Activated CD8-positive, alpha-beta memory T cell treated with anti-CD3 and anti-CD28 coated beads, Interleukin-2, amount 50 U/mL, for 4 hours (primary cell): ENCODE results near the gene BCAT1.
"Not testable (repeated sequence)": the region's sequence is repeated elsewhere in the genome, so short reads cannot be mapped to it uniquely, and the experiment has no call there.

ENCODE experiments used
- DNase-seq: peaks from one replicate; pipeline ENCODE4 v3.0.0-alpha.2; 2020

Gene BCAT1

DNA sequence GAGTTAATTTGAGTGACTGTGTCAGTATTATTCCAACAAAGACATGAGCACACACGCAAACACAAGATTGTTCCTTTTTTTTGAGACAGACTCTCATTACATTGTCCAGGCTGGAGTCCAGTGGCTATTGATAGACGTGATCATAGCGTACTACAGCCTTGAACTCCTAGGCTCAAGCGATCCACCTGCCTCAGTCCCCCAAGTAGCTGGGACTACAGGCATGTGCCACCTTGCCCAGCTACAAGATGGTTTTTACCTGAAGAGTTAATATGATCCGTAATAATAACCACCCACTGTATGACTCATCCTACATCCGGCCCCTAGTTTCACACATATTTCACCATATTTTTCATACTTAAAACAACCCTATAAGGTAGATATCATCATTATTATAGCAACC lies 26.8 kb downstream of the BCAT1 start:
- no peak for DNase-seq

DNA sequence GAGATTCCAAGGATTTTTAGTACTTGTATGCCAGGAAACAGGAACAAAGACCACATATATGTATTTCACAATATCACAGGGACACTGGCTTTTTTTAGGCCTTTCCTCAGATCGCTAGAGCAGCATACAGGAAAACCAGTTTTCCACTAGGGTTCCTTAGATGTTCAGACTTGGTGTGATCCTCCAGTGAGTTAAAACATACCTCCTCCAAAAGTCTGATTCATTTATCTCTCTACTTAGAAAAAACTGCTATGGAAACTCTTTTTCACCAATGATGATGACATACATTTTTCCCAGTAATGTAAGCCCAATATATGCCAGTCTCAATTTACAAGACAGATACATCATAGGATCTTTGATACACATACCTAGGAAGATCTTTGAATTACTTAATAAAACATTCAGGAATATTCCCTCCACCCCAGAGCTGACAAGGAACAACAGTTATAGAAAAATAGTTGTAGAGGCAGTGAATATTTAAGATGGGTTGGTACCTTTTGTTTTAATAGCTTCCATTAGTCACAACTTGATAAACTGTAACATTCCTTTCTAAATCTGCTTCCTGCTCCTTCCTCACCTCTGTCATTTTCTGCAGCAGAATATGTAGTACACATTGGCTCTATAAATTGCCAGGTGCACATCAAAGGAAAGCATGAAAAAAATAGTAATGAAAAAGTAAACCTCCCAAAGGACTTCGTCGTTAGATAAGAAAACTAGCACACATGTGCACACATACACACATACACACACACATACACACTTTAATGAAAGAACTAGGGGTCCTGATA lies 27.5 kb downstream of the BCAT1 start:
- DNase-seq = no peak

DNA sequence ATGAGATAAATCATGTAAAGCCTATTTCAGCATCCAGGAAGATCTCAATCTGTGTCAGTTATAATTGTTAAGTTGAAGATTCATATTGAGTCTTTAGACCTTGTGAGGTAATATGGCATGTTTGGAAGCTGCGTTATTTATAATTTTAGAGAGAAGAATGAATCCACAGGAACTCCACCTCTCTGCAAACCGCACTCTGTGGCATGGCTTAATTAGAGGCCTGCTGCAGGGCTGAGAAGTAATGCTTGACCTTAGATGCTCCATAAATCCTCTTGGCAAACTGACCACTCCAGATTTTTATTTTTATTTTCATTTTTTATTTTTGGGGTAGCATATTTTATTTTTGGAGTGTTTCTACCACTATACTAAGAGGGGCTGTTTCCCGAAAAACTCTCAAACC lies 28.8 kb downstream of the BCAT1 start:
- DNase-seq = no peak

DNA sequence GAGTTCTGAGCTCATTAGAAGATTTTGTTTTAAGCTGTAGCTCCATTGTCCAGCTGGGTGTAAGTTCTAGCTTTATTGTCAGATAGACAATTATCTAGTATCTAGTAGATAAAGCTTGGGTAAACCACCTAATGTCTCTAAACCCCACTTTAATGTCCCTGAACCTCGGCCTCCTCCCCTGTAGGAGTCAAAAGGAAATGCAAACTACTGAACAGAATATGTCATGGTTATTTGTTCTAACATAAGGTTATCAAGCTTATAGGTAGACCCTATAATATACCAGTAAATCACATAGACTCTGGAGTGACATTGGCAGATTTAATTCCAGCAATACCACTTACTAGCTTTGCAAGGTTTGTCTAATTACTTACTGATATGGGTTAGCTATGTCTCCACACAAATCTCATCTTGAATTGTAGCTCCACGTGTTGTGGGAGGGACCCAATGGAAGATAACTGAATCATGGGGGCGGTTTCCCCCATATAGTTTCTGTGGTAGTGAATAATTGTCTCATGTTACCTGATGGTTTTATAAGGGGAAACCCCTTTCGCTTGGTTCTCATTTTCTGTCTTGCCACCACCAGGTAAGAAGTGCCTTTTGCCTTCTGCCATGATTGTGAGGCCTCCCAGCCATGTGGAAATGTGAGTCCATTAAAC lies 29.4 kb downstream of the BCAT1 start:
- no peak for DNase-seq

DNA sequence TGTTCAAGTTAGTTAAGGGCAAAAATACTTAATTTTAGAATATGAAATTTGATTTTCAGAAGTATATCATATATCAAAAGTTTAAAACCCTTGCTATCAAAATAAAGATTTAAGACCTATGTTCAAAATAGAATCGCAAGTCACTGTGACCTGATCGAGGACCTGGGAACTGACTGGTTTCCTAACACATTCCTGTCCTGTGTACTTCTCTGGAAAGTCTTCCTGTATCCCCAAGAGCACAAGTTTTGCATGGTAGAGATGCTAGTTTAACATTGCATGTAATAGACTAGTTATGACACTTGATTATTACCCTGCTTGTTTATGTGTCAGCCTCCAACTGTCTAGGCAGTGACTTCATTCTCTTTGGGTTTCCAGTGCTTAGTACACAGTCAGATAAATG lies 30.3 kb downstream of the BCAT1 start:
- DNase-seq = no peak

DNA sequence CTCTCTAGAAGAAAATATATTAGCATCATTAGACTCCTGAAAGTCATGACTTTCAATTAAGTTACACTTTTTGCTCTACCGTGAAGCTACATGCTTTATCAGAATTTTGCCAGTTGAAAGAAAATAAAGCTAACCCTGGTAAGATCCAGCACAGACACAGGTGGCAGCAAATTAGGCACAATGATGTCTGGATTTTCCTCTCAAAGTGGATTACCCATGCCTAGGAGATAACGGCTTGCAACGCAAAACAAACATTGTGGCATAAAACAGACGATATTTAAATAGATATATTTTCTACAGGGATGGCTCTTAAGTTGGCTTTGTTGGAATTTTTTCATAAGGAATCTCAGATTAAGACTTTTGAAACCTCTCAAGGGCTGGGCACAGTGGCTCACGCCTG lies 33.4 kb downstream of the BCAT1 start:
- DNase-seq = no peak

DNA sequence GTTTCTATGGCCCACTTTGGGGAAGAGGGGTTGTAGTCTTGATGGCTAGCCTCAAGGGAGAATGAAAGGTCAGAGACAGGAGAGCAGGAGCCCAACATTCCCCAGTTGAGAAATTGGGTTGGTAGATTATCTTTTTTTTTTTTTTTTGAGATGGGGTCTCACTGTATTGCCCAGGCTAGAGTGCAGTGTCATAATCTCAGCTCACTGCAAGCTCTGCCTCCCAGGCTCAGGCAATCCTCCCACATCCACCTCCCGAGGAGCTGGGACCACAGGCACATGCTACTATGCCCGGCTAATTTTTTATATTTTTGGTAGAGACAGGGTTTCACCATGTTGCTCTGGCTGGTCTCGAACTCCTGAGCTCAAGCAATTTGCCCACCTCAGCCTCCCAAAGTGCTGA lies 34.9 kb downstream of the BCAT1 start:
- no peak for DNase-seq

DNA sequence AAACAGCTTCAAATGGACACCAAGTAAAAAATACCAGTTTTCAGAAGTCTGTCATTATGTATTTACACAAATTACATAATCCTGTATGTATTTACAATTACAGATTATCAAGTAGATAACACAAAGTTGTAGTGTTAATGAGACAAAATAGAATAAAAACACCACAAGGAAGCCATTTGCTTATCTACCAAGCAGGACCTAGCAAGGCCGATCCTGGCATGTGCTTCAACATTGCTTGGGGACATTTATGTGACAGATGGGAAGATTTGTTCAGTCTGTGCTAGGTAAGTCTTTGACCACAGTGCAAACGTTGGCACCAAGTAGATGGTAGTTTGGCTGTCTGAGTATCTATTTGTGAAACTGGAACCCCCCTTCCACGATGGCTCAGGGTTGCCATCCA lies 35.8 kb downstream of the BCAT1 start:
- DNase-seq = no peak

DNA sequence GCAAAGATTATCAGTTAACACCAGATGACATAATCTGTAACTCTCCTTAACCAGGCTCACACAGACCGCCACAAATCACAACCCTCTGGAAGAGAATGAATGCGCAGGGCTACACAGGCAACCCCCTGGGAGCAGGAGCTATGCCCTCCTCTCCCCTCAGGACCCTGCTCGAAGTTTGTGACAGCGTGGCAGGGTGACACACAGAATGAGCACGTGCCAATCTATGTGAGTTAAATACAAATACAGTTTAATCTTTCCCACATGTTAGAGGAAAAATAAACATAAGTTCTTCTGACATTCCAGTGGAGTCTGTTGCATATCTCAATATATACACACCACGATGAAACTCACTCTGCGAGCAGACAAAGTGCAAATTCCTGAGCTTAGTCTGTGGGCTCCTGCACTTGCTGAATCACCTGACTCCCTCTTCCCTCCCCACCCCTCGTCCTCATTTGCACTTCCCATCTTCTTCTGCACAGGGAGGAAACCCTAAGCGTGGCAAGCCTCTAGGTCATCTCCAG lies 37.6 kb downstream of the BCAT1 start:
- DNase-seq = no peak

DNA sequence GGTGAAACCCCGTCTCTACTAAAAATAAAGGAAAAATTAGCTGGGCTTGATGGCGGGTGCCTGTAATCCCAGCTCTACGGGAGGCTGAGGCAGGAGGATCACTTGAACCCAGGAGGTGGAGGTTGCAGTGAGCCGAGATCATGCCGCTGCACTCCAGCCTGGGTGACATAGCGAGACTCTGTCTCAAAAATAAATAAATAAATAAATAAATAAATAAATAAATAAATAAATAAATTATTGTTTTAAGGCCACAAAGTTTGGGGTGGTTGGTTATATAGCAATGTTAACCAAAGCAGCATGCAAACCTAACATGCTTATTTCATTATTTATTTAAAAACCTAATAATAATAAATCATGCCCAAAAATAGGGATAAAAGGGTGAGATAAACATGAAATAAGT lies 38.7 kb downstream of the BCAT1 start:
- DNase-seq = not testable (repeated sequence)

DNA sequence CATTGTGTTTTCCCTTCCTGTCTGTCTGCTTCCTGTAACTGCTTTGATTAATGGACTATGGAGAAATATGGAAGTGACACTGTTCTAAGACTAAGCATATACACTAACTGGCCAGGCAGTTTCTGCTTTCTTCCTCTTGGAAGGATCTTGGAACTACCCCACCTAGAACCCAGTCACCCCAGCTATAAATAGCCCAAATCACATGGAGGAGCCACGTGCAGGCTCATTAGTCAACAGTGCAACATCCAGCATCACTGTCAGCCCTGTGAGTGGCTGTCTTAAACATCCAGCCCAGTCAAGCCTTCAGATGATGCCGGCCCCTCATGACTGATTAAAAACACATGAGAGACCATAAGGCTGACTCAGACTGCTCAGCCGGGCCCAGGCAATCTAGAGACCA lies 39.2 kb downstream of the BCAT1 start:
- DNase-seq = no peak

DNA sequence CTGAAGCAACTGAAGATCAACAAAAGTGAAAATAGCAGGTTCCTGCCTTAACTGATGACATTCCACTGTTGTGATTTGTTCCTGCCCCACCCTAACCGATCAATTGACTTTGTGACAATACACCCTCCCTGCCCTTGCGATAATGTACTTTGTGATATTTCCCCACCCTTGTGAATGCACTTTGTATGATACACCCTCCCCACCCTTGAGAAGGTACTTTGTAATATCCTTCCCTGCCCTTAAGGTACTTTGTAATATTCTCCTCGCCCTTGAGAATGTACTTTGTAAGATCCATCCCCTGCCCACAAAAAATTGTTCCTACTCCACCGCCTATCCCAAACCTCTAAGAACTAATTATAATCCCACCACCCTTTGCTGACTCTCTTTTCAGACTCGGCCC lies 41.4 kb downstream of the BCAT1 start:
- no peak for DNase-seq

DNA sequence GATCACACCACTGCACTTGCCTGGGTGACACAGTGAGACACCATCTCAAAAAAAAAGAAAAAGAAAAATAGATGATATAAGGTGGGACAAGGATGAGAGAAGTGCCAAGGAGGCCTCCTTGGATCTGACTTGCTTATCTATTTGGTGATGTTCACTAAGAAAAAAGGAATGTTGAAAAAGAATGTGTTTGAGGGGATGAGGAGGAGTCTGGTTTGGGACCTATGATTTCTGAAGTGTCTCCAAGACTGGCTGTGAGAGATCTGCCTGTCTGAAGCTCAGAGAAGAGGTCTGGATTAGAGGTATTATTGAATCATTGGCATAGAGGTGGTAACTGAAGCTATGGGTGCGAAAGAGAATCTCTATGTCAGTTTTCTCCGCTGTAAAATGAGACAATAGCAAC lies 42.8 kb downstream of the BCAT1 start:
- no peak for DNase-seq

DNA sequence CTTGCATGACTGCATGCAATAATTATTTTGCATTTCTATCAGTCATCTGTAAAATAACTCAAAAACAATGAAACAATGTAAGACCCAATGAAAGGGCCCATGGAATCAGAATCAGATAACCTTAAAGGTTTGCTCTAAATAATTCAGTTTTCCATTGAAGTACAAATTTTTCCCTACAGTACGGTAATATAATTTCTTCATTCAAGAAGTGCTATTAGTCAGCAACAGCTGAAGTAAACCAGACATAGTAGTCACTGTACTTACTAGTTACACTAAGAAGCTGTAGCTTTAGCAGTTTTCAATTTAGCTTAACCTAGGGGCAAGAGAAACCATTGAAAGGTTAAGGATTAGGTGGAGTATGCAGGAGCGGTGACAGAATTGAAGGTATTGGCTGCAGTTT lies 43.5 kb downstream of the BCAT1 start:
- no peak for DNase-seq

DNA sequence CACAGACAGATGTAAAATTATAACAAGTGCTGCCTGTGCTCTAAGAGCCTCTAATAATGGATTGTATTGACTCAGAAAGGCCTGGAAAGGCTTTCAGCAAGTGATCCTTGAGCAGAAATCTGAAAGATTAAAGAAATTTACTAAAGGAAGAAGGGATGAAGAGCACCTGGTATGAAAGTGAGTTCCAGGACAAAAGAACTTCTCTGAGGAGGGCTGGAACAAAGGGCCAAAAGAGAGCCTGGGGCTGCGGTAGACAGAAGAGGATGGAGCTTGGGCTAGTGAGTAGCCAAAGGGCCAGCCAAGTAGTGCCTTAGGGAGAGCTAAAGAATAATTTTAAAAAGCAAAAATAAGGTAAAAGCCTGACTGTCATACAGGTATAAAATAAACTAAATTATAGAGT lies 44.0 kb downstream of the BCAT1 start:
- DNase-seq = no peak

DNA sequence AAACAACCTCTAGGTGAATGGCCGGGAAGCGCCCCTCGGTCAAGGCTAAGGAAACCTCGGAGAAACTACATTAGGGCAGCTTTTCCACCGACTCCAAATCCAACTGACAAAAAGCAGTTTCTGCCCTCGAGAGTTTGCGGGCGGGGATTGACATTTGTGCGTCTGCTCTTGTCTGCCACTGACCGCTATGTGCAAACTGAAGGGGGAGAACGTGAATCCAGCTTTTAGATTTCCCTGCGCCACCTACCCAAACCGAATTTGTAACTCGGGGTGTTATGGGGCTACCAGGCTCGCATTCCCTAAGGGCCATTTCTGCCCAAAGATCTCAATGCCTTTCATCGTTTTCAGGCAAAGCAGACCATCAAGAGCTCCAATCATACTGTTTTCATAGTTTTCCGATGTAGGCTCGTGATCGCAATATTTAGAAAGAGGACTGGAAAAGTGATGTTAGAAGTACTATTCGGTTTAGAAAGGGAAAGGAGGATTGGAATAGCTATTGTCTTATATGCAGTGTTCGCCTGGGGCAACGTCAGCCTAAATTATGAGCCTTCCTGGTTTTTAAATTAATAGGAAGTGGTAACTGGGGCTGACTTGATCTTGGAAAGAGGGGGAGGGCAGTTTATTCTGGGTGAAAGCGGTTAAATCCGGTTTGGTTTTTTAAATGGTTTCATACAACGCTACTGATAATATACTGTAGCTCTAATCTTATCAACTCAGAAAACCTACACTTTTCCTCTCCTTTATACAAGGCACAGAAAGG lies 45.4 kb downstream of the BCAT1 start:
- DNase-seq = no peak

DNA sequence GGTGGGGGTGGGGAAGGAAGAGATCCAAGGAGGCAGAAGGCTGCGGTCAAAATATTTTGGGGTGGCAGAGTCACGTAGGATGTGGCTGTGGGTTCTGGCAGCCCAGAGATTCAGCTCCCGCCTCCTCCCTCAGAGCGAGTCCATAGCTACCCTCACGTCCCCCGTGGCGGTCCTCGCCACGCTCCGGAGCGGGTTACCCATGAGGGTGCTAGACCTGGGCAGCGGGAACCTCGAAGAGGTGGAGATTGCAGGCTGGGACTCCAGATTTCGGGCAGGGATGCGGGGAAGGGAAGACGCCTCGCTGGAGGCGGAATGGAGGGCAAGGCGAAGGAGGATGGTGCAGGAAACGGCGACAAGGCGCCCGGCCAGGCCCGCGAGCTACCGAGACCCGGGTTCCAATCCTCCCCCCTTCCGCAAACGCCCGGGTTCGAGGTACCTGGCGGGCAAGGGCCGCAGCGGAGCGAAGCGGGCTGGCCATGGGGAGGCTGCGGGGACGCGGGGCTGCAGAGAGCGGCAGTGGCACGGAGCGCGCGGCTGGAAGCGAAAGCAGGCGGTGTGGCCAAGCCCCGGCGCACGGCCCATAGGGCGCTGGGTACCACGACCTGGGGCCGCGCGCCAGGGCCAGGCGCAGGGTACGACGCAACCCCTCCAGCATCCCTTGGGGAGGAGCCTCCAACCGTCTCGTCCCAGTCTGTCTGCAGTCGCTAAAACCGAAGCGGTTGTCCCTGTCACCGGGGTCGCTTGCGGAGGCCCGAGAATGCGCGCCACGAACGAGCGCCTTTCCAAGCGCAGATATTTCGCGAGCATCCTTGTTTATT lies 46.2 kb downstream of the BCAT1 start:
- no peak for DNase-seq

DNA sequence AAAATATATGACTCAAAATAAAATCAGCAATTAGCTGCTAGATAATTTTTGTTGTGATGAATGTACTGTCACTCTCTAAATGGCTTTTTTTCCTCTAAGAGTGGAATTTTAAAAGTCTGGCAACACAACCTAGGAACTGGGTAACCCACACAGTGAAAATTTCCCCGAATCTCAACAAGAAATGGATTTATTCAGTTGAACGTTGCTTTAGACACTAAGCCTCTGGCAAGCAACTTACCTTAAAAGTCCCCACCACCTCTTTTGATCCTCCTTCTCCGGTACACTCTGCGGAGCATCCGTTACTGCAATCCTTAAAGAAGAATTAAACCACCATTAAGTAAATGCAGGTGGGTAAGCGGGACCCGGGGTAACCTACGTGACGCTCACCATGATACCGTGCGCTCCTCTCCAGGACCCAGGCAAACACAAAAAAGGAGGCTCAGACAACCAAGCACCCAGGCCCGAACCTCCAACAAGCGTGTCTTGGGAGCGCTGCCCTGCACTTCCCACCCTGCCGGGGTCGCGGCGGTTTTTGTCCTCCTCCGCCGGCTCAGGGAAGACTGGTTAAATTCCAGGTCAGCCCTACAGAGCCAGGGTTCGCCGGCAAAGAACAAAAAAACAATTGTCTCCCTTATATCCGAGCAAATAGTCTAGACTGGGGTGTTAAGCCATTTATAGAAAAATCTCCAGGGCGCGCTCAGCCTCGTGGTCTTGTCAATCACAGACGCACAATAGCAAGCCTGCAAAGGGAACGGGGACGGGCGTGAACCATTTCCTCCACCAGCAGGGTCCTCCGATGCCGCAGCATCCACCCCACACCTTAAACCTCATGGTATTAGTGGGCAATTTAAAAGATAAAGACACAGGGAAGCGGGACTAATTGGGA lies 47.1 kb downstream of the BCAT1 start:
- no peak for DNase-seq

DNA sequence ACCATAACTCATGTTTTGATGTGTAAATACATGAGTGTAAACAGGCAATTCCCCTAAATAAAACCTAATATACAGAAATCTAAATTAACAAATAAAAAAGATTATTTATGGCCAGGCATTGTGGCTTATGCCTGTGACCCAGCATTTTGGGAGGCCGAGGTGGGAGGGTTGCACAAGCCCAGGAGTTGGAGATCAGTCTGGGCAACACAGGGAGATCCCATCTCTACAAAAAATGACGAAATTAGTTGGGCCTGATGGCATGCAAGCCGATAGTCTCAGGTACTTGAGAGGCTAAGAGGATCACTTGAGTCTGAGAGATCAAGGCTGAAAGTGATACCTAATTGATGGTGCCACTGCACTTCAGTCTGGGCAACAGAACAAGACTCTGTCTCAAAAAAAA lies 48.7 kb downstream of the BCAT1 start:
- DNase-seq = no peak

DNA sequence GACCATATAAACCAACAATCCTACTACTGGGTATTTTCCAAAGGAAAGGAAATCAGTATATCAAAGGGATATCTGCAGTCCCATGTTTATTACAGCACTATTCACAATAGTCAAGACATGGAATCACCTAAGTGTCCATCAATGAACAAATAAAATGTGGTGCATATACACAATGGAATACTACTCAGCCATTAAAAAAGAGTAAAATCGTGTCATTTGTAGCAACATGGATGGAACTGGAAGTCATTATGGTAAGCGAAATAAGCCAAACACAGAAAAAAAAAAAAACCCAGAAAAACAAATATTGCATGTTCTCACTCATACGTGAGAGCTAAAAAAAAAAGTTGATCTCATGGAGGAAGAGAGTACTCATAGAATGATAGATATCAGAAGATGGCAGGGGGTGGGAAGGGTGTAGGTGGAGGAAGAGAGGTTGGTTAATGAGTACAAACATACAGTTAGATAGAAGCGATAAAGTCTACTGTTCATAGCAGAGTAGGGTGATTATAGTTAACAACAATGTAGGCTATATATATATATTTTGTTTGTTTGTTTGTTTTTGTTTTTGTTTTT lies 49.3 kb downstream of the BCAT1 start:
- no peak for DNase-seq

DNA sequence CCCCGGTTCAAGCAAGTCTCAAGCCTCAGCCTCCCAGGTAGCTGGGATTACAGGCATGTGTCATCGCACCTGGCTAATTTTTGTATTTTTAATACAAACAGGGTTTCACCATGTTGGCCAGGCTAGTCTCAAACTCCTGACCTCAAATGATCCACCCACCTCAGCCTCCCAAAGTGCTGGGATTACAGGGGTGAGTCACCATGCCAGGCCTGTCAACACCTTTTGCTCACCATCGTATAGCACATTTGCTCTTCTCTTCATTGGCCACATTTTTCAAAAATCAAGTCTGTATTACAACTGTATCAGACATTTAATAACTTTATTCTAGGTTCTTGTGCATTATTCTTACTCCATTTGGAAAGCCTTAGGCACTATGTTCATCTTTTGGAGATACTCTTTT lies 50.3 kb downstream of the BCAT1 start:
- DNase-seq = no peak

DNA sequence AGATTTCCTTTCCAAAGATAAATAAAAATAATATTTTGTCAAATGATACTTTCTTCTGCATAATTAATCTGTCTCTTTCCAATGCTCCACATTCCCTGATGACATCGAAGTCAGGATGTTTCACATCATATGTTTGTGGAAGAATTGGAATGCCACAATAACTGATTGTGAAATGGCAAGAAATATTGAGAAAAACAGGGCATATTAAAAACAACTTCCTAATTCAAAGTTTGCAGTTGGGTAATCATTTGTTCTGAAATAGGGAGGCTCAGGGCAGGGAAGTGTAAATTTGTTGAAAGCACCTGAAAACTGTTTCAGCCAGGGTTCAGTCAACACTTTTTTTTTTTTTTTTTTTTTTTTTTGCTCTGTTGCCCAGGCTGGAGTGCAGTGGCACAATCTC lies 50.7 kb downstream of the BCAT1 start:
- DNase-seq = no peak
